Measurements from ENCODE around the gene SLC25A26.

Gene SLC25A26

GRCh38 chr3:66394019-66394752, 173.4 kb downstream of the SLC25A26 start:
- DNase-seq (ENCODE audit: low read depth in 1 of 2, low spot score in 1 of 2), result peak in 1 of 2 donors; percentile 28

- no peak for DNase-seq (ENCODE audit: low read depth in 1 of 2, low spot score in 1 of 2)
These were observed 174.0 kb downstream of the SLC25A26 start for GRCh38 chr3:66394753-66395249.

GRCh38 chr3:66395635-66396034, 174.8 kb downstream of the SLC25A26 start:
- DNase-seq (ENCODE audit: low read depth in 1 of 2, low spot score in 1 of 2), result no peak

GRCh38 chr3:66396161-66396760, 175.5 kb downstream of the SLC25A26 start:
- DNase-seq (ENCODE audit: low read depth in 1 of 2, low spot score in 1 of 2), result no peak

GRCh38 chr3:66396888-66397287, 176.1 kb downstream of the SLC25A26 start:
- DNase-seq (ENCODE audit: low read depth in 1 of 2, low spot score in 1 of 2), result no peak

- no peak for DNase-seq (ENCODE audit: low read depth in 1 of 2, low spot score in 1 of 2)
These were observed 176.9 kb downstream of the SLC25A26 start for GRCh38 chr3:66397745-66398144.

GRCh38 chr3:66398228-66399025, 177.6 kb downstream of the SLC25A26 start:
- DNase-seq (ENCODE audit: low read depth in 1 of 2, low spot score in 1 of 2), result no peak

- no peak for DNase-seq (ENCODE audit: low read depth in 1 of 2, low spot score in 1 of 2)
These were observed 178.9 kb downstream of the SLC25A26 start for GRCh38 chr3:66399529-66400232.

GRCh38 chr3:66400411-66401156, 179.8 kb downstream of the SLC25A26 start:
- DNase-seq (ENCODE audit: low read depth in 1 of 2, low spot score in 1 of 2), result no peak

- no peak for DNase-seq (ENCODE audit: low read depth in 1 of 2, low spot score in 1 of 2)
These were observed 180.4 kb downstream of the SLC25A26 start for GRCh38 chr3:66401157-66401550.

- no peak for DNase-seq (ENCODE audit: low read depth in 1 of 2, low spot score in 1 of 2)
These were observed 181.1 kb downstream of the SLC25A26 start for GRCh38 chr3:66401675-66402491.

- no peak for DNase-seq (ENCODE audit: low read depth in 1 of 2, low spot score in 1 of 2)
These were observed 181.9 kb downstream of the SLC25A26 start for GRCh38 chr3:66402596-66403290.

GRCh38 chr3:66403323-66403990, 182.7 kb downstream of the SLC25A26 start:
- no peak for DNase-seq (ENCODE audit: low read depth in 1 of 2, low spot score in 1 of 2)

GRCh38 chr3:66404197-66404596, 183.4 kb downstream of the SLC25A26 start:
- no peak for DNase-seq (ENCODE audit: low read depth in 1 of 2, low spot score in 1 of 2)

GRCh38 chr3:66404903-66405700, 184.3 kb downstream of the SLC25A26 start:
- no peak for DNase-seq (ENCODE audit: low read depth in 1 of 2, low spot score in 1 of 2)

GRCh38 chr3:66405701-66406091, 184.9 kb downstream of the SLC25A26 start:
- DNase-seq (ENCODE audit: low read depth in 1 of 2, low spot score in 1 of 2), result no peak

GRCh38 chr3:66406163-66406562, 185.4 kb downstream of the SLC25A26 start:
- no peak for DNase-seq (ENCODE audit: low read depth in 1 of 2, low spot score in 1 of 2)
